OCI-LY1 (cell line): ENCODE measurements around the gene HSD11B1L.

Experiments
- EZH2 ChIP-seq: fragments of 200-600 bp; sonication (generic), shearing (Covaris generic); IDR thresholded peaks from 2 replicates; pipeline ENCODE4 v1.8.0; 2017; ENCODE audit warnings: borderline replicate concordance, mixed run types, mild to moderate bottlenecking, antibody characterized with exemption, low read length, moderate library complexity, mixed read lengths
- TF ChIP-seq, protein P1 (sequence below): fragments of 200-600 bp; sonication (generic), shearing (Covaris generic); IDR thresholded peaks from 2 replicates; pipeline ENCODE4 v1.5.1; 2017; ENCODE audit warnings: mild to moderate bottlenecking, antibody characterized with exemption, low read length, moderate library complexity, mixed read lengths

GRCh38 chr19:5719274-5719960, 38.6 kb downstream of the HSD11B1L start:
- TF ChIP-seq, protein P1, sequence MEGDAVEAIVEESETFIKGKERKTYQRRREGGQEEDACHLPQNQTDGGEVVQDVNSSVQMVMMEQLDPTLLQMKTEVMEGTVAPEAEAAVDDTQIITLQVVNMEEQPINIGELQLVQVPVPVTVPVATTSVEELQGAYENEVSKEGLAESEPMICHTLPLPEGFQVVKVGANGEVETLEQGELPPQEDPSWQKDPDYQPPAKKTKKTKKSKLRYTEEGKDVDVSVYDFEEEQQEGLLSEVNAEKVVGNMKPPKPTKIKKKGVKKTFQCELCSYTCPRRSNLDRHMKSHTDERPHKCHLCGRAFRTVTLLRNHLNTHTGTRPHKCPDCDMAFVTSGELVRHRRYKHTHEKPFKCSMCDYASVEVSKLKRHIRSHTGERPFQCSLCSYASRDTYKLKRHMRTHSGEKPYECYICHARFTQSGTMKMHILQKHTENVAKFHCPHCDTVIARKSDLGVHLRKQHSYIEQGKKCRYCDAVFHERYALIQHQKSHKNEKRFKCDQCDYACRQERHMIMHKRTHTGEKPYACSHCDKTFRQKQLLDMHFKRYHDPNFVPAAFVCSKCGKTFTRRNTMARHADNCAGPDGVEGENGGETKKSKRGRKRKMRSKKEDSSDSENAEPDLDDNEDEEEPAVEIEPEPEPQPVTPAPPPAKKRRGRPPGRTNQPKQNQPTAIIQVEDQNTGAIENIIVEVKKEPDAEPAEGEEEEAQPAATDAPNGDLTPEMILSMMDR: no peak
- TF ChIP-seq EZH2: no peak
